ENCODE measurements around the gene MGAT5B.

DNA sequence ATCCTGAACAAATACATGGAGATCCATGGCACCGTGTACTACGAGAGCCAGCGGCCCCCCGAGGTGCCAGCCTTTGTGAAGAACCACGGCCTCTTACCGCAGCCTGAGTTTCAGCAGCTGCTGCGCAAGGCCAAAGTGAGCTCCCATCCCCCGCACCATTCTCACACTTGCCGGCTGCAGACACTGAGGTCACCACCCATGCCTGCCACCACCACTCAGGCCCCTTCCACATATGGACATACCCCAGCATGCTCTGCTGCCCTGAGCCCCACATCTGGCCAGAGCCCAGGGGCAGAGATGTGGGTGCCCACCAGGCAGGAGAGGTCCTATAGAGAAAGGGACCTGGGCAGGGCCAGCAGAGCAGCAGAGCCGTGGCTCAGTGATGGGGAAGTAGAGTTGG is 69.8 kb downstream of the MGAT5B start:
- TF ChIP-seq, protein P1, sequence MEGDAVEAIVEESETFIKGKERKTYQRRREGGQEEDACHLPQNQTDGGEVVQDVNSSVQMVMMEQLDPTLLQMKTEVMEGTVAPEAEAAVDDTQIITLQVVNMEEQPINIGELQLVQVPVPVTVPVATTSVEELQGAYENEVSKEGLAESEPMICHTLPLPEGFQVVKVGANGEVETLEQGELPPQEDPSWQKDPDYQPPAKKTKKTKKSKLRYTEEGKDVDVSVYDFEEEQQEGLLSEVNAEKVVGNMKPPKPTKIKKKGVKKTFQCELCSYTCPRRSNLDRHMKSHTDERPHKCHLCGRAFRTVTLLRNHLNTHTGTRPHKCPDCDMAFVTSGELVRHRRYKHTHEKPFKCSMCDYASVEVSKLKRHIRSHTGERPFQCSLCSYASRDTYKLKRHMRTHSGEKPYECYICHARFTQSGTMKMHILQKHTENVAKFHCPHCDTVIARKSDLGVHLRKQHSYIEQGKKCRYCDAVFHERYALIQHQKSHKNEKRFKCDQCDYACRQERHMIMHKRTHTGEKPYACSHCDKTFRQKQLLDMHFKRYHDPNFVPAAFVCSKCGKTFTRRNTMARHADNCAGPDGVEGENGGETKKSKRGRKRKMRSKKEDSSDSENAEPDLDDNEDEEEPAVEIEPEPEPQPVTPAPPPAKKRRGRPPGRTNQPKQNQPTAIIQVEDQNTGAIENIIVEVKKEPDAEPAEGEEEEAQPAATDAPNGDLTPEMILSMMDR (IDR thresholded peaks at IDR 0.05) = no peak
- TF ChIP-seq POLR2A (IDR thresholded peaks at IDR 0.05) = no peak

Data from lower leg skin (tissue), 3 donors.